HUDEP-2 (cell line): ENCODE results near the gene ARHGEF10L.
"Not testable (repeated sequence)": the region's sequence is repeated elsewhere in the genome, so short reads cannot be mapped to it uniquely, and the experiment has no call there.

Experiments used
- DNase-seq, 76 experiments: peaks; one replicate each; lab custom pipeline; 2025; ENCODE audit not compliant: unreplicated experiment in 76 of 76; lab: John Stamatoyannopoulos, UW

Gene ARHGEF10L, protein sequence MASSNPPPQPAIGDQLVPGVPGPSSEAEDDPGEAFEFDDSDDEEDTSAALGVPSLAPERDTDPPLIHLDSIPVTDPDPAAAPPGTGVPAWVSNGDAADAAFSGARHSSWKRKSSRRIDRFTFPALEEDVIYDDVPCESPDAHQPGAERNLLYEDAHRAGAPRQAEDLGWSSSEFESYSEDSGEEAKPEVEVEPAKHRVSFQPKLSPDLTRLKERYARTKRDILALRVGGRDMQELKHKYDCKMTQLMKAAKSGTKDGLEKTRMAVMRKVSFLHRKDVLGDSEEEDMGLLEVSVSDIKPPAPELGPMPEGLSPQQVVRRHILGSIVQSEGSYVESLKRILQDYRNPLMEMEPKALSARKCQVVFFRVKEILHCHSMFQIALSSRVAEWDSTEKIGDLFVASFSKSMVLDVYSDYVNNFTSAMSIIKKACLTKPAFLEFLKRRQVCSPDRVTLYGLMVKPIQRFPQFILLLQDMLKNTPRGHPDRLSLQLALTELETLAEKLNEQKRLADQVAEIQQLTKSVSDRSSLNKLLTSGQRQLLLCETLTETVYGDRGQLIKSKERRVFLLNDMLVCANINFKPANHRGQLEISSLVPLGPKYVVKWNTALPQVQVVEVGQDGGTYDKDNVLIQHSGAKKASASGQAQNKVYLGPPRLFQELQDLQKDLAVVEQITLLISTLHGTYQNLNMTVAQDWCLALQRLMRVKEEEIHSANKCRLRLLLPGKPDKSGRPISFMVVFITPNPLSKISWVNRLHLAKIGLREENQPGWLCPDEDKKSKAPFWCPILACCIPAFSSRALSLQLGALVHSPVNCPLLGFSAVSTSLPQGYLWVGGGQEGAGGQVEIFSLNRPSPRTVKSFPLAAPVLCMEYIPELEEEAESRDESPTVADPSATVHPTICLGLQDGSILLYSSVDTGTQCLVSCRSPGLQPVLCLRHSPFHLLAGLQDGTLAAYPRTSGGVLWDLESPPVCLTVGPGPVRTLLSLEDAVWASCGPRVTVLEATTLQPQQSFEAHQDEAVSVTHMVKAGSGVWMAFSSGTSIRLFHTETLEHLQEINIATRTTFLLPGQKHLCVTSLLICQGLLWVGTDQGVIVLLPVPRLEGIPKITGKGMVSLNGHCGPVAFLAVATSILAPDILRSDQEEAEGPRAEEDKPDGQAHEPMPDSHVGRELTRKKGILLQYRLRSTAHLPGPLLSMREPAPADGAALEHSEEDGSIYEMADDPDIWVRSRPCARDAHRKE (N-terminal part only)

DNA sequence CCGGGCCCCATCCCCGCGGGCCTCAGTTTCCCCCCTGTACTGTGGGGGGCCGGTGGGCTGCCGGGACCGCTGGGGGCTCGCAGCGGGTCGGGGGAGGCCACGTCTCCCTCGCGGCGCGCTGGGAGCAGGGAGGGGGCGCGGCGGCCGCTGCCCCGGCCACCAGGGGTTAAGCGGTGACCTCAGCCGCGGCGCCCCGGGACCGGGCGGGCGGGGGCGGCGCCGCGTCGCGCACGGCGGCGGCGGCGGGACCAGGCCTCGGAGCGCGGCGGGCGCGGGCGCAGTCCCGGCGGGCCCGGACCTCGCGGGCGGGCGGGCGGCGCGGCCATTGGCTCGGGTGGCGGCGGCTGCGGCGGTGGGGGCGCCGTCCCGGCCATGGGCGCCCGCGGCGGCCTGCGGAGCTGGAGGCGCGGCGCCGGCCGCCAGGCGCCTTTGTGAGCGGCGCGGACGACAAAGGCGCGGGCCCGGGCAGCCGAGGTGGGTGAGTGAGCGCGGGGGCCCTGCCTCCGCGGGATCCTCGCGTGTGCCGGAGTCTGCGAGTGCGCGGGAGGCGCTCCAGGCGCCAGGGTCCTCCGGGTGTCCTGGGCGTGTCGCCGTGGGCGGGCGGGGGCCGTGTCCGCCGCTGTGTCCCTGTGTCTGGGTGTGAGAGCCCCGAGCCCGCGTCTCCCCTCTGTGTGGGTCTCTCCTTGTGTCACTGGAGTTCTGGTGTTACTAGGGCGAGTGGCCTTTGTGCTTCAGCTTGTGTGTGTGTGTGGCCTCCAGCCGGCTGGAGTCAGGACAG lies at the start of gene ARHGEF10L:
TSS of gene ARHGEF10L (plus strand) at position 222 of the 778 bp plus-strand sequence. CDS start 40,898 bp downstream, outside the sequence.
- no peak for DNase-seq

DNA sequence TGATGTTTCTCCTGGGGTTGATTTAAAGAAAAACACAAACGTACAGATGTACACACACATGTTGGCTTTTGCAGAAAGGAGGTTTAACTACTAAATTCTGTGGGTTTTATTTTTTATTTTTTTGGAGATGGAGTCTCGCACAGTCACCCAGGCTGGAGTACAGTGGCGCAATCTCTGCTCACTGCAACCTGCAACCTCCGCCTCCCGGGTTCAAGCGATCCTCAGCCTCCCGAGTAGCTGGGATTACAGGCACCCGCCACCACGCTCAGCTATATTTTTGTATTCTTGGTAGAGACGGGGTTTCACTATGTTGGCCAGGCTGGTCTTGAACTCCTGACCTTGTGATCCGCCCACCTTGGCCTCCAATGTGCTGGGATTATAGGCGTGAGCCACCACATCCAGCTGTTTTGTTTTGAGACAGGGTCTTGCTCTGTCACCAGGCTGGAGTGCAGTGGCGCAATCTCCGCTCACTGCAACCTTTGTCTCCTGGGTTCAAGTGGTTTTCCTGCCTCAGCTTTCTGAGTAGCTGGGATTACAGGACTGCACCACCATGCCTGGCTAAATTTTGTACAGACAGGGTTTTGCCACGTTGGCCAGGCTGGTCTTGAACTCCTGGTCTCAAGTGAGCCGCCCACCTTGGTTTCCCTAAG lies 49.6 kb upstream of the ARHGEF10L start:
- not testable (repeated sequence) for DNase-seq

DNA sequence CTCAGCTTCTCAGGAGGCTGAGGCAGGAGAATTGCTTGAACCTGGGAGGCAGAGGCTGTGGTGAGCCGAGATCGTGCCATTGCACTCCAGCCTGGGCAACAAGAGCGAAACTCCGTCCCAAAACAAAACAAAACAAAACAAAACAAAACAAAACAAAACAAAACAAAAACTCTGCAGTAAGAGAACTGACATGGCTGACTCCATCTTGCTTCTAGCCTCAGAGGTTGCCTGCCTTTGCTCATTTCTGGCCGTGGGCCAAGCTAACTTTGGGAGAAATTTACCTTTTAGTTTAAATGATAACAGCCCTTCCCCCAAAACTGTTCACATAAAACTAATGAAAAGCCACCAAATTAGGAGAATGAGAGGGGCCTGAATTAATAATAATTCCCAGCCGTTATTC lies 48.8 kb upstream of the ARHGEF10L start:
- not testable (repeated sequence) for DNase-seq

DNA sequence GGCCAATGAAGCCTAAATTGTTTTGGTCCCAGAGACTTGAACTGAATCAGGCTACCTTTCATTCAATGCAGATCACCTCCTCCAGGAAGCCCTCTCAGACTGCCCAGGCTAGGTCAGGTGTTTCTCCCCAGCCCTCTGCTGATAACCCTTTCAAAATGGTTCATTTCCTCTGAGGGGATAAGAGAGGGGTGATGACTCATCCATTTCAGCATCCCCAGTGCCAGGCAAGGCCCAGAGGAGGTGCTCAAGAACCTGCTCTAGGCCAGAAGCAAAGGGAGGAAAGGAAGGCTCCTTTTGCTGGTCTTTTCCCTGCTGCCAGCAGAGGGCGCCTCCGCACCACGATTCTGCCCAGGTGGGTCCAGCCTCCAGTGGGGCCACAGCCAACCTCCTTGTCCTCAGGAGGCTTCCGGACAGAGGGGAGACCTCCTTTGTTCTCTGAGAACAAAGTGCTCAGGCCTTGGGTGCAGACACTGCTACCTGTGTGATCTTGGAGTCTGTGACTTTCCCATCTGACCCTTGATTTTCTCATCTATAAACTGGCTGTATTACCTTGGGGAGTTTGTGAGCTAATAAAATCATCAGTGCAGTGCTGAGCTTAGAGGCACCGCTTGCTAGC lies 45.3 kb upstream of the ARHGEF10L start:
- peak in 66 of 76 experiments; percentile 5 to 78 (median 43) for DNase-seq

DNA sequence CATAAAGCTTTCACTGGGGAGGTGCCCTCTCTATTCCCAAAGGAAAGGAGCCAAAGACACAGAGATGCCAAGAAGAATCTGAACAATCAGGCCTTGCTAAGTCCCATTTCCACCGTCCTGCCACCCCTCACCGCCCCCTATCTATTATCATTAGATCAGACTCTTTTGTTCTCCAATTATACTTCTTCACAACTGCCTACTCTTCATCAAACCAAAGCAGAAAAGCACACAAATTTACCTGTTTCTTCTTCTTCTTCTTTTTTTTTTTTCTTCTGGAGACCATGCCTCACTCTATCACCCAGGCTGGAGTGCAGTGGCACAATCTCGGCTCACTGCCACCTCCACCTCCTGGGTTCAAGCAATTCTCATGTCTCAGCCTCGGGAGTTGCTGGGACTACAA lies 43.1 kb upstream of the ARHGEF10L start:
- DNase-seq, result no peak

DNA sequence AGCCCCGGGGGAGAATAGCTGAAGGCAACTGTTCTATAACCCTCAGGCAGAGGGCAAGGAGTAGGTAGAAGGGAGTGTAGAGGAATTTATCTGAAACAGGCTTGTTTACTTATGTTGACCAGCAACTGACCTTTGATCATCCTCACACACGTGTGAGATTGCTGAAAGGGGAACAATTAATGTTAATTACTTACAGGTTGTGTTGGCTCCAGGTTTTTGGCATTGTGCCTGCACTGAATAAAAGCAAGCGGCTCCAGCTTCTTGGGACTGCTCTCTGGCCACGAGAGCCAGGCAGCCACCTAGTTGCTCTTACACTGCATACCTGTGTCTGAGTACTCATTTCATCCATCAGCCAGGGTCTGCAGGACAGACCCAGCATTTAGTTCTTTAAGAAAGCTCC lies 41.3 kb upstream of the ARHGEF10L start:
- no peak for DNase-seq

DNA sequence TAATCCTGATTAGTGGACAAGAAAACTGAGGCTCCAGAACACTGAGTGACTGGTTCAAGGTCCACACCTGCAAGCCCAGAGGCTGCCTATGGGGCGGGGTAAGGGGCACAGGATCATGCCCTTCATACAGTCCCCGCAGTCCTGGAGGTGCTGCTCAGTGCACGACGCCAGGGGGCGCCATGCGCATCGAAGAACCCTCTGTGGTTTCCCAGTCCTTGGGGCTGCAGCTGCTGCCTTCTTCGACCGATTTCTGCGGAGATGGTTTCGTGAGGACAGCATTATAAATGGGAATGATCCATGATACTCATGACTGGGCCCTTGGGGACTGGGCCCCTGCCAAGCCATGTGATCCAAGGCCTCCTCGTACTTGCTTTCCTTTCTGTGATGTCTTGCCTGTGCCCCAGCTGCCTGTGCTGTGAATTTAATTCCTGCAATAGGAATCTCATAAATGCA lies 37.1 kb upstream of the ARHGEF10L start:
- peak in 58 of 76 experiments; percentile 3 to 76 (median 42) for DNase-seq

DNA sequence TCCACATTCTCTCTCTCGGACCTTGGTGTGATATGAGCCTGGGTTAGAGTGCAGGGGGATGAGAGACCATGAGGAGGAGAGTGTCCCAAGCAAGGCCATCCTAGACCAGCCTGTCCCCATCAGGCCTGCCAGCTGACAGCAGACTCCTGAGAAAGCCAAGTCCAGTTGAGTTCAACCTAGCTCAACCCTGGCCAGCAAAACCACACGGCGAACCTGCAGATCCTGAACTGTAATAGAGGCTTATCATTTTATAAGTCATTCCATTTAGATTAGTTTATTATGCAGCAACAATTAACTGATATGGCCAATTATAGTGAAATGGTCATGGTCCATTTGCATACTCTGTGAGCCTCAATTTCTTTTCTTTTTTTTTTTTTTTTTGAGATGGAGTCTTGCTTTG lies 36.4 kb upstream of the ARHGEF10L start:
- no peak for DNase-seq

DNA sequence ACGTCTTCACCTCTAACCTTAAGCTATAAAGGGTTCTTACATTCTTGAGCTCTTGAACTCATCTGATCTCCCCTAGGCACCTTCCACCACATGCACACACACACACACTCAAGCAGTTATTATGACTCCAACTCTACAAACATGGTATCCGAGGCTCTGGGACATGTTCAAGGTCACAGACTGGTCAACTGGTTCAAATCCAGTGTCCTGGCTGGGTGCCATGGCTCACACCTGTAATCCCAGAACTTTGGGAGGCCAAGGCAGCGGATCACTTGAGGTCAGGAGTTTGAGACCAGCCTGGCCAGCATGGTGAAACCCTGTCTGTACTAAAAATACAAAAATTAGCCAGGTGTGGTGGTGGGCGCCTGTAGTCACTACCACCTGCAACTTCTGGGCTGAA lies 32.3 kb upstream of the ARHGEF10L start:
- not testable (repeated sequence) for DNase-seq

DNA sequence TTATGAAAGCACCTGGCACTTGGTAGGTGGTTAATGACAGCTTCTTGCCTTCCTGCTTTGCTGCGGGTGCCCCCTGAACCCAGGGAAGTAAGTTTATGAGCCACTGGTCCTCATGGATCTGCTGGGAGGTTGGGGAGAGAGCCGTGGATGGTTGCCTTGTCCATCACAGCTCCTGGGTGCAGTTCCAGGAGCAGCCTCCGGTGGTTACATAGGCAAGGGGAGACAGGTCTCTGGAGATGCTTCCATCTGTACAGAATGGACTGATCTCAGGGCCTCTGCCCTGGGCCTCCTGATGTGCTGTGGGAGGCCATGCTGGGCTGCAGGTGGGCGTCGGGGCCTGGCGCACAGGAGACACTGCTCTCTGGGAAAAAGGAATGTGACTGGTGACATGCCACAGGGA lies 31.6 kb upstream of the ARHGEF10L start:
- DNase-seq, result no peak

DNA sequence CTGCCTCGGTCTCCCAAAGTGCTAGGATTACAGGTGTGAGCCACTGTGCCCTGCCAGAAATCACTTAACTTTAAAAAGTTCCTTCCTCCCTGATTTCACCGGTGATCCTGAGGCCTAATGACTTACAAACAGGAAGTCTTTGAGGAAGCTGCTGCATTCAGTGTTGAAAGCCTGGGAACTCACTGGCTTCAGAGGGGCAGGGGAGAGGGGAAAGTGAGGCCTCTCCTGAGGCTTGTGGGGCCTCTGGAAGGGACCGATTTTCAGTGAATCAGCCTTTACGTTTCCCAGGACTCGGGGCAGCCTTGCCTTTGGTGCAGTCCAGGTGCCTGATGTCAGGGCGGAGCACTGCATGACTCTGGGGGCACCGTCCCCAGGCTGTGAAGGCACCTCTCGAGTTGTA lies 30.1 kb upstream of the ARHGEF10L start:
- DNase-seq, result no peak

DNA sequence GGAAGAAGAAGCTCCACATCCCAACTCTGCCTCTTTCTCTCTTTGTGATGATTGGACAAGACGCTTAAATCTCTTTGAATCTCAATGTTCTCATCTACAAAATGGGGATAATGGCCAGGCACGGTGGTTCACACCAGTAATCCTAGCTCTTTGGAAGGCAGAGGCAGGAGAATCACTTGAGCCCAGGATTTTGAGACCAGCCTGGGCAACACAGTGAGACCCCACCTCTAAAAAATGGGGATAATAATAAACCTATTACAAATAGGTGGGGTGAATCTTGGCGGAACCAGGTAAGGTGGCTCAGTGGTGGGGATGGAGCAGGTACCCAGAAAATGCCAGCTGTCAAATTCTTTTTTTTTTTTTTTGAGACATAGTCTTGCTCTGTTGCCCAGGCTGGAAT lies 29.4 kb upstream of the ARHGEF10L start:
- DNase-seq, result no peak

DNA sequence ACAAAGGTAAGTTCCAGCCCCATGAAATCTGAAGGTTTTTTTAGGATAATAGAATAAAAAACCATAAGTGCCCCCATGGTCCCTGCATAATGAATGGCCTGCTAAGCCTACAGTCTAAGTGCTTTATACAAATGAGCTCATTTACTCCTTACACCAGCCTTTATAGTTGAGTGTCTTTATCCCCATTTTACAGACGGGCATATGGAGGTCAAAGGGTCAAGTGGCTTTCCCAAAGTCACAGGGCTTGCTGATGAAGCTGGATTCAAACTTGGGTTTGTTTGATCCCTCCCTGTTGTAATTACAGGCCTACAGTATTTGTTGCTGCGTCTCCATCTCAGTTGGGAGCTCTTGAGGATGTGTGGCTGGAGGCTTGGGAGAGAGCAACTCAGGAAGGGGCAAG lies 28.3 kb upstream of the ARHGEF10L start:
- no peak for DNase-seq

DNA sequence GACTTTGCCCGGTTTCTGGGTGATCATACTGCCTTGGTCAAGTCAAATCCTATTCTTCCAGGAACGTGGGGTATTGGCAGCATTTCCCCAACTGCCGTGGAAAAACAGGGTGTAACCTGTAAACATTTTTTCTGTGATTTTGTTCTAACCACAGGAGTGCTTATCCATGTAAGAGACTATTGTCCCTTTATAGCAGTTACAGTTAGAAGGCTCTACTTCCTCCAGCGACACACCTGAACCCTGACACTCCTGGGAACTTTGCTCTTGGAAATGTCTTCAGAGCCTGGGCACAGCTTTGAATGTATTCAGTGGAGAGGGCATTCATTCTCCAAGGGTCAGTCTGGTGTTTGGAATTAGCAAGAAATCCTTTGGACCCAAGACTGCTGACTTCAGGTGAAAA lies 26.4 kb upstream of the ARHGEF10L start:
- DNase-seq, result no peak

DNA sequence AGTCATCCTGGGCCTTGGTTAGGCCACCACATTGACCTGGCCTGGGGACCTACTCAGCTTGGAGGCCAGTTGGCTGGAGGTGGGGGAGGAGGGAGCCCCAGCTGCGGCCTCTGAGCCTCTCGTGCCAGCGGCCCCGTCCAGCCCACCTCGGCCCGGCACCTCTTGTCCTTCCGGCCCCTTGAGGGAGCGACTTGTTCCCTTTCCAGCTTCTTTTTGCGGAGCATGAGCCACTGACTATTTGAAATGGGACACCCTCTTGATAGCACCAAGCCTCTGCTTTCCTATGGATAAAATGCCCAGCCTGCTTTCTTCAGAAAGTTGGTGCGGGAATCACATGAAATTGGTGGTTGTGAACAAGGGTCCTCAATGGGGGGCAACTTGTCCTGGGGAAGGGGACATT lies 24.7 kb upstream of the ARHGEF10L start:
- DNase-seq, result no peak

DNA sequence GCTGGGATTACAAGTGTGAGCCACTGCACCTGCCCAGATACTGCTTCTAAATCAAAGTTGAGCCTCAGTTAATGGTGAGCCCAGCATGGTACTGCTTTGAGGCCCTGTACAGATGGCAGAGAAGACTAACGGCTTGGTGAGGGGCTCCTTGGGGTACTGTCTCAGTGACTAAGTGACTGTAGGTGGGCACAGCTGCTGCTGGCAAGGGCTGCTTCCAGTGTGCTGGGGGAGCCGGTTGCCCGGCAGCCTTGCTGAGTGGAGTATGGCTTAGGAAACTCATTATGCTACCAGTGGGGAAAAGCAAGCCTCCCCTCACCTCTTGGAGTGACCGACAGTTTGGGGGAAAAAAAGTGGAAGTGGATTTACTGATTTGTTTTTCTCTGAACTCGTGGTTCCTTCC lies 23.6 kb upstream of the ARHGEF10L start:
- DNase-seq, result no peak

DNA sequence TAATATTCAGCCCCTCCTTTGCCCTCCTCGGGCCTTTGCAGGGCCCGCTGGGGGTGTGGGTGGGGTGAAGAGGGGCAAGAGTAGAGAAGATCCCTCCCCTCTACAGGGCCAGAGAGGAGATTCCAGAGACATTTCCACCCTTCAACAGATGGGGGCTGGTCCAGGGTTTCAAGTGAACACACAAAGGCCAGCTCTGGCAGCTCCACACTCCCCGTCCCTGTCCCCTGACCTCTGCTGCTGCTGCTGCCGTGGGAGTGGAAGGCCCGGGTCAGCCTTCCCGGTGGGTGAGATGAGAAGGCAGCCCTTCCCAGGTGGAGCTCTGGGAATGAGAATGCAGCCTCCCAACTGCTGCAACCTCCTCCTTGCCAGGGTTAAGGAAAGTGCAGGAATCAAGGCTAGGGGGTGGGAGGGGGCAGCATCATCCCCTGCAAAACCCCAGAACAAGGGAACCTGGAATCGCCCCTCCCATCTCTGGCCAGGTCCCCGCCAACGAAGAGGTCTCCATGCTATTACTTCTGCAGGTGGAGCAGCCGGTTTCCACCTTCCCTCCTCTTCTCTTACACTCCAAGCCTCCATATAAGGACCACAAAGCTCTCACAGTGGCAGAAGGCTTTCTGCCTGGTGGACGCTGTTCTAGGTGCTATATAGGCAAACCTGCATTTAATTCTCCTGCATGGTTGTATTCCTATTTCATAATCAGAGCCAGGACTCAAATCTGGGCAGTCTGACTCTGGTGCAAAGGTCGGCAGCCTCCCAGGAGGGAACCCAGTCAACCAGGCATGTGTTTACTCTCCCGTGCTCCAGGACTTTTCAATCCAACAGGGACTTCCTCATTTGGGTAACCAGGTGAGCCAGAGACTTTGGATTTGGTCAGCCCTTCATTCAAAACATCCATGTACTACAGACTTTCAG lies 22.9 kb upstream of the ARHGEF10L start:
- no peak for DNase-seq

DNA sequence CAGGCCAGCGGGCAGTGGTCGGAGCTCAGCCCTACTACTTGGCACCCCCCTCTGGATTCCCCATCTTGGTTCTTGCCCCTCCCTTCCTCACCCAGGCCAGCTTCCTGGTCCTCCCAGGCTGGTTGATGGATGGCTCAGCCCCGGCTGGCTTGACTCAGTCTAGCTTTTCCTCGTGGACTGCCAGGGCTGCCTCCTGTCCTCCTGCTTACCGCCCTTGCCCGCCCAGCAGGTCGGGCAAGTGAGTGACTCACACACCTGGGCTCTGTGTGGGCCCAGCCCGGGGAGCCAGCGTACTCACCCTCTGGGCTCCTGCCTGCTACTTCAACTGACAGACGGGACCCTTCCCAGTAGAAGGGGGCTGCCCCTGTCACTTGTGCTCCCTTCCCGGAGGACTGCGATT lies 19.5 kb upstream of the ARHGEF10L start:
- no peak for DNase-seq
